HEK293 (cell line): ENCODE measurements around the gene ENTPD8.

Source experiments
- KLF16 ChIP-seq: fragments of 450-650 bp; formaldehyde crosslinking; IDR thresholded peaks from 2 replicates; pipeline ENCODE4 v1.5.1; 2017; ENCODE audit warnings: missing biosample characterization, missing genetic modification characterization
- SETDB1 ChIP-seq: IDR thresholded peaks from one replicate; pipeline ENCODE4 v1.6.1; 2017; ENCODE audit warnings: mild to moderate bottlenecking, low read length, moderate library complexity, mixed read lengths; ENCODE audit not compliant: insufficient read length
- SP7 ChIP-seq: fragments of 450-650 bp; formaldehyde crosslinking; IDR thresholded peaks from 2 replicates; pipeline ENCODE4 v1.5.1; 2016; ENCODE audit warnings: missing biosample characterization, missing genetic modification characterization
- ZBTB44 ChIP-seq: fragments of 450-650 bp; IDR thresholded peaks from 2 replicates; pipeline ENCODE4 v1.5.1; 2018; ENCODE audit warnings: missing biosample characterization, mild to moderate bottlenecking, missing genetic modification characterization
- ZNF146 ChIP-seq: fragments of 450-650 bp; formaldehyde crosslinking; IDR thresholded peaks from 2 replicates; pipeline ENCODE4 v1.5.1; 2016; ENCODE audit warnings: missing biosample characterization, missing genetic modification characterization
- ZNF211 ChIP-seq: fragments of 450-650 bp; formaldehyde crosslinking; IDR thresholded peaks from 2 replicates; pipeline ENCODE4 v1.5.1; 2016; ENCODE audit warnings: low read depth, missing biosample characterization, missing genetic modification characterization
- ZNF354C ChIP-seq: fragments of 450-650 bp; formaldehyde crosslinking; IDR thresholded peaks from 2 replicates; pipeline ENCODE4 v1.5.1; 2016; ENCODE audit warnings: missing biosample characterization, missing genetic modification characterization, low read depth, borderline replicate concordance
- ZNF555 ChIP-seq: fragments of 450-650 bp; formaldehyde crosslinking; conservative IDR thresholded peaks from 2 replicates; pipeline ENCODE4 v1.5.1; 2017; ENCODE audit warnings: missing biosample characterization, mild to moderate bottlenecking, missing genetic modification characterization, inconsistent platforms
- TF ChIP-seq, protein P1 (sequence below): fragments of 450-650 bp; formaldehyde crosslinking; IDR thresholded peaks from 2 replicates; pipeline ENCODE4 v1.5.1; 2016; ENCODE audit warnings: missing biosample characterization, missing genetic modification characterization
- TF ChIP-seq, protein P2 (sequence below): fragments of 450-650 bp; formaldehyde crosslinking; IDR thresholded peaks from 2 replicates; pipeline ENCODE4 v1.5.1; 2016; ENCODE audit warnings: missing biosample characterization, missing genetic modification characterization

DNA sequence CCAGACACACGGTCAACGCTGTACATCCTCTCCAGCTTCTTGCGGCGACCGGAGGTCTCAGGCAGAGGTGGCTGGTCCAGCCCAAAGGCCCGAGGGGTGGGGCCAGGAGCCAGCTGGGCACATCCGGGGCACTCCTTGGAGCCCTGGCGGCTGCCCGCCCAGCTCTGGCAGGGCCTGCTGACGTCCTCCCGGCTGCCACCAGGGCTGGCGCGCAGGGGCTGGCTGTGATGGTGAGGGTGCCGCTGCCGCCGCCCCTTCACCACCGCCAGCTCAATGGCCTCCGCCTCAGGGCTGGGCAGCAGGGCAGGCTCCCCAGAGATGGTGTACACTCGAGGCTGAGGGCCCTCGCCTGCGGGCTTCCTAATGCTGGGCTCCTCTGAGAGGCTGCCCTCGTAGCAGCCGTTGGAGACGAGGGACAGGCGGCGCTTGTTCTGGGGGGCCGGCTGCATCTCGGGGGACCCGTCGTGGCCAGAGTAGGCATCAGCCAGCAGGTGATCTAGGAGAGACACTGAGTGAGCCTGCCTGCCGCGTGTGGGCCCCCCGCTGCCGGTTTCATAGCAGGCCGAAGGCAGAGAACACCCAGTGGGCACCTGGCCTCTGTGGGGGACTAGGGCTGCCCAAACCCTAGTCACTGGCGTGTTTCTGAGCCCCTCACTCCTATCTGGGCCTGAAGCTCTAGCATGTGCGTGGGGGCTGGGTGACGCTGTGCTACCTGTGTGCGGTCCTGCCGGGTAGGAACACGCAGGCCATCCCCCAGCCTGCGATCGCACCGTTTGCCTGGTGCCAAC, 16.4 kb upstream of the ENTPD8 start:
- TF ChIP-seq KLF16 (tag by site-specific recombination) (no peak), ZBTB44 (tag by site-specific recombination) (no peak), ZNF146 (tag by site-specific recombination) (no peak), ZNF211 (tag by site-specific recombination) (no peak), ZNF354C (tag by site-specific recombination) (no peak), SP7 (no peak), SETDB1 (no peak), ZNF555 (tag by site-specific recombination) (no peak)
- TF ChIP-seq, protein P1, sequence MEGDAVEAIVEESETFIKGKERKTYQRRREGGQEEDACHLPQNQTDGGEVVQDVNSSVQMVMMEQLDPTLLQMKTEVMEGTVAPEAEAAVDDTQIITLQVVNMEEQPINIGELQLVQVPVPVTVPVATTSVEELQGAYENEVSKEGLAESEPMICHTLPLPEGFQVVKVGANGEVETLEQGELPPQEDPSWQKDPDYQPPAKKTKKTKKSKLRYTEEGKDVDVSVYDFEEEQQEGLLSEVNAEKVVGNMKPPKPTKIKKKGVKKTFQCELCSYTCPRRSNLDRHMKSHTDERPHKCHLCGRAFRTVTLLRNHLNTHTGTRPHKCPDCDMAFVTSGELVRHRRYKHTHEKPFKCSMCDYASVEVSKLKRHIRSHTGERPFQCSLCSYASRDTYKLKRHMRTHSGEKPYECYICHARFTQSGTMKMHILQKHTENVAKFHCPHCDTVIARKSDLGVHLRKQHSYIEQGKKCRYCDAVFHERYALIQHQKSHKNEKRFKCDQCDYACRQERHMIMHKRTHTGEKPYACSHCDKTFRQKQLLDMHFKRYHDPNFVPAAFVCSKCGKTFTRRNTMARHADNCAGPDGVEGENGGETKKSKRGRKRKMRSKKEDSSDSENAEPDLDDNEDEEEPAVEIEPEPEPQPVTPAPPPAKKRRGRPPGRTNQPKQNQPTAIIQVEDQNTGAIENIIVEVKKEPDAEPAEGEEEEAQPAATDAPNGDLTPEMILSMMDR, result no peak
- TF ChIP-seq, protein P2, sequence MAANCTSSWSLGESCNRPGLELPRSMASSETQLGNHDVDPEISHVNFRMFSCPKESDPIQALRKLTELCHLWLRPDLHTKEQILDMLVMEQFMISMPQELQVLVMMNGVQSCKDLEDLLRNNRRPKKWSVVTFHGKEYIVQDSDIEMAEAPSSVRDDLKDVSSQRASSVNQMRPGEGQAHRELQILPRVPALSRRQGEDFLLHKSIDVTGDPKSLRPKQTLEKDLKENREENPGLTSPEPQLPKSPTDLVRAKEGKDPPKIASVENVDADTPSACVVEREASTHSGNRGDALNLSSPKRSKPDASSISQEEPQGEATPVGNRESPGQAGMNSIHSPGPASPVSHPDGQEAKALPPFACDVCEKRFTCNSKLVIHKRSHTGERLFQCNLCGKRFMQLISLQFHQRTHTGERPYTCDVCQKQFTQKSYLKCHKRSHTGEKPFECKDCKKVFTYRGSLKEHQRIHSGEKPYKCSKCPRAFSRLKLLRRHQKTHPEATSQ, result no peak
